ACHN (cell line): Measurements from ENCODE around the gene SPRY1.
A peak's percentile ranks its signal among the peaks of the same experiment; 100 is the strongest.

Experiments
- DNase-seq: peaks from one replicate; pipeline ENCODE4 v3.0.0-alpha.2; 2015
- in situ Hi-C: cut with HindIII; loops from 2 replicates; pipeline ENCODE4 v1.10.0; 2017; ENCODE audit warnings: low sequenced_read_pairs, low pct_ligation_motif_present, low pct_unique_long_range_greater_than_20kb

SPRY1 gene

GRCh38 chr4:123365412-123365811 is 31.2 kb upstream of the SPRY1 start:
- in situ Hi-C loops: no loop called here
- no peak for DNase-seq

- no peak for DNase-seq
- in situ Hi-C loops: no loop called here
These were observed 30.3 kb upstream of the SPRY1 start for GRCh38 chr4:123366144-123366748.

- DNase-seq: no peak
- in situ Hi-C loops: no loop called here
These were observed 17.8 kb upstream of the SPRY1 start for GRCh38 chr4:123378794-123379193.

DNA sequence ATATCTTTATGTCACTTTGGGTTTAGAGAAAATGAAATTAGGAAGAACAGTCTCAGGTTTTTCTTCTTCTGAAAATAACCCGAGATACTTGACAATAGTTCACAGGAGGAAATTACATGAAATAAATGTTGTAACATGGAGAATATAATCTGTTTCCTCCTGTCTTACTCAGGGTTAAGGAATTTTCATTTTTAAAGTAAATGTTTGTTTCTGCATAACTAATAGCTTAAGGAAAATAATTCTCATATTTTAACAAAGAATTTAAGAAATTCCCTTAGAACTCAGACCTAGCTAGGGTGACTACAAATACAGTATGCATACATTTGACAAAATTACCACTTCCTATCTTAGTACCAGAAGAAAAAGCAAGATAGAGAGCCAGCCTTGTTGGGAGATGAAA is 17.2 kb upstream of the SPRY1 start:
- no peak for DNase-seq
- in situ Hi-C loops: no loop called here

DNA sequence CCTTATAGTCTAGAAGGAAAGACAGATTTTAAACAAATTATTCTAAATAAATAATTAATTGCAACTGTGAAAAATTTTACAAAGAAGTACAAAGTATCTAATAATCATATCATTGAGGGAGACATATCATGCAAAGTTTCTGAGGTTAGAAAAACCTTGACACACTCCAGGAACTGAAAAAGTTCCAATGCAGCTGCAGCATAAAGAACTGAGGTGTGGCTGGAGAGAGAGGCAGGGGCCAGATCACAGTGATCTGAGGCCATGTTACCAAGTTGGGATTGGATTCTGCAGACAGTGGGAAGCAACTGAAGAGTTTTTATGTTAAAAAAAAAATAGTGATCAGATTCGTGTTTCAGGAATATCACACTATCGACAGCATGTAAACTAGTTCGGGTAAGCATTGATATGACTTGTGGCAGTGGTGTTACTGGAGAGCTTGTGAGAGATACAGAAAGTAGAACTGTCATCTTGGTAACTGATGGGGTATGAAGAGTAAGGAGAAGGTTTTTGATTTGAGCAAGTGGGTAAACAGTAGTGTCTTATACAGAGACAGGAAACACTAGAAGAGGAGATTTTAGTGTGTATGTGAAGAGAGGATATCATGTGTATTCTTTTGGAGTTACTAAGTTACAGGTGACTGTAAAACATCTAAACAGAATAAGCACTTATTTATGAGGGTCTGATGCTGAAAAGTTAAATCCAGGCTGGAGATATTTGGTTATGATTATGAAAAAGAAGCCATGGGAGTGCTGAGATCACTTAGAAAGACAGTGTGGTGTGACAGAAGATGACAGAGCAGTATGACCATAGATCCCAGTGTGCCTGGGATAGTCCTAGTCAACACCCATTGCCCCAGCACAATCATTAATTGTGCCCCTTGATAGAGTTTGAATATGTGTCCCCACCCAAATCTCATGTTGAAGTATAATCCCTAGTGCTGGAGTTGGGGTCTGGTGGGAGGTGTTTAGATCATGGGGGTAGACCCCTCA is 15.6 kb upstream of the SPRY1 start:
- in situ Hi-C loops: no loop called here
- no peak for DNase-seq

DNA sequence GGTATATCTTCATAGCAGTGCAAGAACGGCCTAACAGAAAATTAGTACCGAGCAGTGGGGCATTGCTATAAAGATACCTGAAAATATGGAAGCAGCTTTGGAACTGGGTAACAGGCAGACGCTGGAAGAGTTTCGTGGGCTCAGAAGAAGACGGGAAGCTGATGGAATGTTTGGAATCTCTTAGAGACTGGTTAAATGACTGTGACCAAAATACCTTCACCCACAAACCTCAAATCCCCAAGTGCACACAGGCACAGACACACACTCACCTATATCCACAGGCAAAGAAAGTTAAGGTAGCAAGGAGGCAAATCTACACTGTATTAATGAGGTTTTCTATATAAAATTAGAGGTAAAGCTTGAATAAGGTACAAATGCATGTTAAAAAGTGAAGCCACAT is 14.6 kb upstream of the SPRY1 start:
- in situ Hi-C loops: no loop called here
- no peak for DNase-seq

DNA sequence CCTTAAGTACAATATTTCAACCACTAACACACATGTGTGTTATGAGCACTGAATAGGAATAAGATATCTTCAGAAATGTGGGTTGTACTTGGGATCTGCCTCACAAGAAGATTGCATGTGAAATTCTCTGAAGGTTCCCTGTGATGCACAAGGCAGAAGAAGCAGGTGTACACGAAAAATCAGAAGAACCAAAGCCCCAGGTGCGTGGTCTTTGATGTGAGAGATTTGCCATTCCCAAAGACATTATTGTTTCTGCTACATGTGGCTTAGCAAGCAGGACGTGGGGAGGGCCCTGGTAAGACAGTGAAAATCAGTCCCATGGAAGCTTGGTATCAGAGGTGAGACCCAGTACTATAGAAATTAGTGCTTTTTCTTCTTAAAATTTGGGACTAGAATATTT is 13.0 kb upstream of the SPRY1 start:
- in situ Hi-C loops: no loop called here
- no peak for DNase-seq

DNA sequence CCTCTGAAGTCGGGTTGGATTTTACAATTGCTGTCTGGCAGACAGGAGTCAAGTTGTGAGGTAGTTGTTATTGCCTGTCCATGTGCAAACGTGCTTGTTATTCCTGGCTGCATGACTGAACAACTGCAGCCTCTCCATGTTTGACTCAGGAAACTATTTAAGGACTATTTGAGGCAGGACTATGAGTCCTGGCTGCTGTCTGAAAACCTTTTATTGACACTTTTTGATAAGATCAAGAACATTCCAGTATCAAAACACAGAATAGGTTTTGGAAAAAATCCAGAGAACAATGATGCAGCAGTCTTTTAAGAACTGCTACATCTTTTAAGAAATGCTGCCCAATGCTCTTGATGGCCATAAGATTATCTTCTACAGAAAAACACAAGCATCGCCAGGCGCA is 10.0 kb upstream of the SPRY1 start:
- DNase-seq: no peak
- in situ Hi-C loops: no loop called here

DNA sequence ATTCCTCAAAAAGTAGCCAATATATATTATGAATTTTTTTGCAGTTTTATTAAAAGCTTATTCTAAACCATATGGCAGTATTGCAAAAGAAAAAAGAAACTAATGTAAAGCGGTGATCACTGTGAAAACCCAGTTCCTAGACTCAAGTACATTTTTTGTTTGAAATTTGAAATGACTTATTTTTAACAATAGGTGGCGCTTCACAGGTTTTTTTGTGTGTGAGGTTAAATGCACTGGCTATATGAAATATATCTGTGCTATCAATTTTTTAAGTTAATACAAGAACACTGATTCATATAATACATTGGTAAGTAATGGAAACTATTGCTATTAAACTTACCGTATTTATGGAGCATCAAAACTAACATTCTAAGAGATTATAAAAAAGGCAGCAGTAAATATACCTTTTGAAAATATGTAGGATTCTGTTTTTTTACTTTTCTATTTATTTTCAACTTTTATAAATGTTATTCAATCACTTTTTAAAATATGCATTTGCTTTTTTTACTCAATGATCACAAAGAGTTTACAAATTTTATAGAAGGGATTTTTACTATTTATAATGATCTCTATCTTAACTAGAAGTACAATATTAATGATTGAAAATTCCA is 5.6 kb upstream of the SPRY1 start:
- peak; percentile 40 for DNase-seq
- in situ Hi-C loops: no loop called here

DNA sequence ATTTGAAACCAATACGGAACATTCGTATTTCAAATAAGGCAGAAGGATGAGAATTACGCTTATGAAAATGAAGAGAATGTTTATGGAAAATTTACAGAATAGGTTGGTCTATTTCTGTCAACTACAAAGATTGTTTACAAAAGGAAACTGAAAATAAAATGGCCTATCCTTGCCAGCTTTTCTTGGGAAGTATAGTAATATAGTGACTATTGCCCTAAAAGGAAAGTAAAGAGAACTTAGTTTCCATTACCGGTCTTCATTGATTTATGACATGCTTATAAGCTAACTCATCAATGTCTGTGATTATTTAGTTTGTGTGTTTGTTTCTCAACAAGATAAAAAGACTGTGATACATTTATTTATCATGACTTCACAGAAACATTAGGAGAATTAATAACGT is 2.9 kb upstream of the SPRY1 start:
- in situ Hi-C loops: no loop called here
- no peak for DNase-seq

DNA sequence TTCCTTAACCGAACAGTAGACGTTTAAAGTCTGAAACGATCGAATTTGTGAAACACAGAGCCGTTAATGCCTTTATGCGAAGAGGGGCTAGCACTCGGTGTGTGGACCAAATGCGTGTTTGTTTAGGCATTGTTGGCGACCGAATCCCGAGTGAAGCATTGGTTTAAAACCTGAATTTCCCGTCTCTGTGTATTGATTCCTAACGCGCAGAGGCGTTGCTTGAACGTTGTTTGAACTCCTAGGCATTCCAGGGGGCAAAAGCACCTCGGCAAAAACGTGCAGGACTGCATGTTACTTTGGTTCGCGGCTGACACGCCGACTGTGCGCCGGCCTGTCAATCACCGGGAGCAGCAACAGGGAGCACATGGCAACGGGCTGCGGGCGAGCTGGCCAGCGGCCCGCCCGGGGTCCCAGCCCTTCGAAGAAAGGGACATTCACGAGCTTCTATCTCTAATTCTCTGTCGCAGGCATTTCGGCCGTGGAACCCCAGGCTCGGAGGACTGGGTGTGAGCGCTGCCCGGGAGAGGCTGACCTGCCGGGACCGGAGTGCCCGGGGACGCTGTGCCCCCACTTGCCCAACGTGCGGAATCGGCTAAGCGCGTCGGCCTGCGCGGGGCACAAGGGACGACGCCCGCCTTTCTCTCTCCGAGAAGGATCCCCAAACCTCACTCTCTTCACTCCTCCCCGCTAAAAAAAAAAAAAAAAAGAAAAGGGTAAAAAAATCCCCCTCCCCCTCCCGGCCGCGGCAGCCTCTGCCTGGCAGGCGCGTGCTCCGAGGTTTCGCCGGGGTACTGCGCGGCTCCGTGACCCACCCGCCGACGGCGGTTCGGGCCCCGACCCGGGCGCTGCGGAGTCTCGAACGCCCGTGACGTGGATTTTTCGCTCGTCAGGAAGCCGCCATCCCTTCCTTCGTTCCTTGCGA is 810 bp downstream of the SPRY1 start:
- peak; percentile 33 for DNase-seq
- in situ Hi-C loops: no loop called here

DNA sequence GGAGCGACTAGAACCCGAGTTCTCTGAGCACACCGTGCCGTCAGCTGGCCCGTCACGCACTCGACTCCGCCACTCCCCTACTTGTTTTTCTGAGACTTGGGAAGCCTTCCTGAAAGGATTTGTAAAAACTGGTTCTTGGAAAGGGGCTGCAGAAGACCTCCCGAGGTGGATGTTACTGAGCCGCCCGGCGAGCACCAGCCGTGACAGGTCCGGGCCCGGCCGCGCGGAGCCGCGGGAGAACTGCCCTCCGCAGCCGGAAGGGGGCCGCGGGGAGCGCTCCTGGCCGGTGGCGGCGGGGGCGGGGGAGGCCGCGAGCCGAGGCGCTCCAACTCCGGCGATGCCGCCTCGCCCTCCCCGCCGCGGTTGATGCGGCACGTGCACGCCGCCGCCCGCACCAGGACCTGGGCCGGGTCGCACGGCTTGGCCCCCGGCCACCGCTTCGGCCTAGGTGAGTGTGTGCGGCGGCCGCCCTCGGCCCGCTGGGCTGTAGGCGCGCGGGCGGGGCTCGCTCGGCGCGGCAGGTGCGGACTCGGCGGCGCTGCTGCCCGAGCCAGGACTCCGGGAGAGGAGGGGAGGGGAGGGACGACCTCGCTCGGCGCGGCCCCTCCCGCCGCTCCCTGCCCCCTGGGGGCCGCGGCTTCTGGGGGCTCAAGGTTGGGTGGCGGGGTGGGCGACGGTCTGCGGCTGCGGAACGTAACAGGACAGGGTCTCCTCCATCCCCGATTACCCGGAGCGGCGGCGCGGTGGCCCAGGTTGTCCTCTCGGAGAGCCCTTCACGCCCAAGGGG is 1.7 kb downstream of the SPRY1 start:
- in situ Hi-C loops: no loop called here
- DNase-seq: peak; percentile 60

DNA sequence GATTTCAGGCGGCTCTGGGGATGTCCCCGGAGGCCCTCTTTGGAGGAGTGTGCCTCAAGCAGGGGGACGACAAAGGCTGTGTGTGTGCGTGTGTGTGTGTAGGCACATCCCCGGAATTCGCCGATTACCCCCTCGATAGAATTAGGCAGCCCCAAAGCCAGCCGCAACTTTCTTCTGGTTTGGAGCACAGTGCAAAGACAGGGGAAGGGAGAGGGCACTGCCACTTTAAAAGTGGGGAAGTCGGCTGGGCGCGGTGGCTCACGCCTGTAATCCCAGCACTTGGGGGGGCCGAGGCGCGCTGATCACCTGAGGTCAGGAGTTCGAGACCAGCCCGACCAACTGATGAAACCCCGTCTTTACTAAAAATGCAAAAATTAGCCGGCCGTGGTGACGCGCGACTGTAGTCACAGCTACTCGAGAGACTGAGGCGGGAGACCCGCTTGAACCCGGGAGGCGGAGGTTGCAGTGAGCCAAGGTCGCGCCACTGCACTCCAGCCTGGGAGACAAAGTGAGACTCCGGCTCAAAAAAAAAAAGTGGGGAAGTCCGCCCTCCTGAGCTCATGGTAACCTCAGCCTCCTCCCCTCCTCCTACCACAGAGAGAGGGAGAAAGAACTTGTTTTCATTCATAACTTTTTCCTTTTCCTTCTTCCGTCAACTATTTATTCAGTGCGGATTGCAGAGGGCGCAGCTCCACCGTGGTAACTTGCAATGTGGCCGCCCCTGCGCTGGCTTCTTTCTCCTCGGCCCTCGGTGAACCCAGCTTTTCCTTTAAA is 2.4 kb downstream of the SPRY1 start:
- DNase-seq: peak; percentile 50
- in situ Hi-C loops: no loop called here

DNA sequence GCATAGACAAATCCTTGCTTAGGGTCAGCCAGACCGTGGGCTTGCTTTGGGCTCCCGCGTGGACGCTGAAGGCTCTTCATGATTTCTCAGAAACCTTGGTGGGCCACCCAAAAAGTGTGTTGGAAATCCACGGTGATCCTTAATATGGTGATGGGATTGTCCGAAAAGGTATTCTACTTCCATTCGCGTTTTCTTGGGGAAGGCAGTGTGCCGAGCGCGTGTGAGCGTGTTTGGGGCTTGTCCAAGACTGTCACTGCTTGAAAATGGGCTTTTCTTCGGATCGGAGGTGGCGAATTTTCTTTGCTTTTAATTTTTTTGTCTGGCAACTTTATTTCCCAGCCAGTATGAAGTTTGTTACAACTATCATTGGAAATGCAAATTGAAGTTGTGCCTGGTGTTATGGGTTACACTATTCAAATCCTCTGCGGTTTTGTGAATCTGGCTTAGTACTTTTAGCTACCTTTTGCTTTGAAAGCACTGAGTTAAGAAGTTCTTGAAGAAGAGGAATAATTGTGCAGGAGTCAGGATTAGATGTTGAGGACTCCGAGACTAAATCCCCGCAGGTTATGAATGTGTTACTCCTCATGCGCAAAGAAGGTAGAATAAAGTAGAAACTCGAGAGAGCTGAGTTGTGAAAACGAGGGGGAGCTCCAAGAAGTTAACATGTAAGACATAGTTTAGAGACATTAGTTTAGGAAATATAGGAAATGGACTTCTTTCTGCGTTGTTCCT is 3.2 kb downstream of the SPRY1 start:
- peak; percentile 2 for DNase-seq
- in situ Hi-C loops: no loop called here

- no peak for DNase-seq
These were observed 4.9 kb downstream of the SPRY1 start for GRCh38 chr4:123401271-123402120.

GRCh38 chr4:123402121-123402465 is 5.5 kb downstream of the SPRY1 start:
- DNase-seq: no peak
- in situ Hi-C loops: no loop called here

More at GRCh38 chr4:123401271-123402120, 4.9 kb downstream of the SPRY1 start:
- in situ Hi-C loops: no loop called here
